Keratinocyte (primary cell): ENCODE data around the gene RNPS1. TPM values are rescaled to one million over a fixed set of nuclear protein-coding genes. Genes with fewer than 3 reads are reported as not detected.

Source experiments
- DNase-seq: peaks from one replicate; pipeline ENCODE4 v3.0.0-alpha.2; 2011; ENCODE audit warnings: low read depth, missing footprints, low spot score
- FAIRE-seq: peaks from 2 replicates; lab custom pipeline; 2011; peaks lifted over from hg19 to GRCh38; lab: Jason Lieb, UNC
- H2AFZ ChIP-seq: 2 replicates; pipeline ENCODE4 v1.6.0; 2012; ENCODE audit warnings: low read length, control low read depth, inconsistent platforms; ENCODE audit not compliant: control insufficient read depth
- H3K27ac ChIP-seq: 2 replicates; pipeline ENCODE4 v1.5.1; 2011; ENCODE audit warnings: low read length; ENCODE audit not compliant: control insufficient read depth, insufficient read depth
- H3K27me3 ChIP-seq: 3 replicates; pipeline ENCODE4 v1.6.0; 2011; ENCODE audit warnings: low read length; ENCODE audit not compliant: control insufficient read depth, insufficient read depth; ENCODE audit errors: extremely low read depth
- H3K36me3 ChIP-seq, 2 experiments: 2 replicates in 1 of 2; 3 replicates in 1 of 2; pipeline ENCODE4 v1.5.1; 2011; ENCODE audit warnings: low read length in 2 of 2, mild to moderate bottlenecking in 1 of 2; ENCODE audit not compliant: control insufficient read depth in 2 of 2, insufficient read depth in 2 of 2; ENCODE audit errors: extremely low read depth in 1 of 2
- H3K4me1 ChIP-seq: 3 replicates; pipeline ENCODE4 v1.5.1; 2011; ENCODE audit warnings: low read length; ENCODE audit not compliant: control insufficient read depth, insufficient read depth; ENCODE audit errors: extremely low read depth
- H3K4me2 ChIP-seq: 3 replicates; pipeline ENCODE4 v1.6.0; 2011; ENCODE audit warnings: low read depth, low read length; ENCODE audit not compliant: control insufficient read depth, insufficient read depth; ENCODE audit errors: extremely low read depth
- H3K4me3 ChIP-seq, 3 experiments: fragments of 200-600 bp in 1 of 3; sonication (generic) in 1 of 3; 2 replicates in 2 of 3; 3 replicates in 1 of 3; pipeline ENCODE4 v1.5.1; 2011 to 2016; ENCODE audit warnings: low read length in 3 of 3, mild to moderate bottlenecking in 3 of 3, control low read depth in 2 of 3, inconsistent platforms in 1 of 3, low read depth in 1 of 3, mixed read lengths in 1 of 3, mixed run types in 1 of 3, moderate library complexity in 1 of 3; ENCODE audit not compliant: control insufficient read depth in 2 of 3, insufficient read depth in 2 of 3; ENCODE audit errors: extremely low read depth in 1 of 3
- H3K79me2 ChIP-seq: 2 replicates; pipeline ENCODE4 v1.6.0; 2012; ENCODE audit warnings: low read length; ENCODE audit not compliant: control insufficient read depth, insufficient read depth
- H3K9ac ChIP-seq: 3 replicates; pipeline ENCODE4 v1.6.0; 2011; ENCODE audit warnings: low read length; ENCODE audit not compliant: control insufficient read depth, insufficient read depth; ENCODE audit errors: extremely low read depth
- H3K9me1 ChIP-seq: 3 replicates; pipeline ENCODE4 v1.6.0; 2011; ENCODE audit warnings: low read length; ENCODE audit not compliant: control insufficient read depth, insufficient read depth; ENCODE audit errors: extremely low read depth
- H3K9me3 ChIP-seq: 2 replicates; pipeline ENCODE4 v1.5.1; 2012; ENCODE audit warnings: low read depth, low read length; ENCODE audit not compliant: control insufficient read depth
- H4K20me1 ChIP-seq: 3 replicates; pipeline ENCODE4 v1.6.0; 2011; ENCODE audit warnings: low read length; ENCODE audit not compliant: control insufficient read depth, insufficient read depth; ENCODE audit errors: extremely low read depth
- EZH2 ChIP-seq: IDR thresholded peaks from one replicate; pipeline ENCODE4 v1.6.1; 2012; ENCODE audit warnings: inconsistent platforms, mild to moderate bottlenecking, low read length, moderate library complexity
- dilution Hi-C: fragments of 300-500 bp; cut with MboI; formaldehyde crosslinking; loops from one replicate; pipeline ENCODE4 v1.7.0; 2020; ENCODE audit warnings: low sequenced_read_pairs; ENCODE audit not compliant: extremely low pct_ligation_motif_present
- polyA plus RNA-seq, 5 experiments: library from polyadenylated mRNA; depleted of rRNA in 3 of 5; stranded (reverse) in 3 of 5; stranded (forward) in 1 of 5; unstranded in 1 of 5; fragments of >200 nt; gene quantifications; 1 replicate in 1 of 5; 2 replicates in 3 of 5; 3 replicates in 1 of 5; pipeline versions ENCODE4 v1.2.1 to v1.2.3, GENCODE V29; 2011 to 2012; ENCODE audit warnings: missing spikeins in 2 of 5, low read depth in 1 of 5, low replicate concordance in 1 of 5
- TF ChIP-seq, protein P1 (sequence below), 3 experiments: IDR thresholded peaks in 1 of 3; conservative IDR thresholded peaks in 1 of 3; optimal IDR thresholded peaks in 1 of 3; 2 replicates in 2 of 3; 3 replicates in 1 of 3; pipeline versions ENCODE3 to v1.5.1; 2011; ENCODE audit warnings: low read length in 3 of 3, mild to moderate bottlenecking in 3 of 3, moderate library complexity in 2 of 3, control low read depth in 1 of 3, inconsistent platforms in 1 of 3; ENCODE audit not compliant: insufficient read depth in 2 of 3; ENCODE audit errors: extremely low read depth in 1 of 3

Gene RNPS1
- polyA plus RNA-seq, 1 donor (not counting 4 experiments of a cell fraction or from before 2014, with no cell fraction given): 89.4 TPM

DNA sequence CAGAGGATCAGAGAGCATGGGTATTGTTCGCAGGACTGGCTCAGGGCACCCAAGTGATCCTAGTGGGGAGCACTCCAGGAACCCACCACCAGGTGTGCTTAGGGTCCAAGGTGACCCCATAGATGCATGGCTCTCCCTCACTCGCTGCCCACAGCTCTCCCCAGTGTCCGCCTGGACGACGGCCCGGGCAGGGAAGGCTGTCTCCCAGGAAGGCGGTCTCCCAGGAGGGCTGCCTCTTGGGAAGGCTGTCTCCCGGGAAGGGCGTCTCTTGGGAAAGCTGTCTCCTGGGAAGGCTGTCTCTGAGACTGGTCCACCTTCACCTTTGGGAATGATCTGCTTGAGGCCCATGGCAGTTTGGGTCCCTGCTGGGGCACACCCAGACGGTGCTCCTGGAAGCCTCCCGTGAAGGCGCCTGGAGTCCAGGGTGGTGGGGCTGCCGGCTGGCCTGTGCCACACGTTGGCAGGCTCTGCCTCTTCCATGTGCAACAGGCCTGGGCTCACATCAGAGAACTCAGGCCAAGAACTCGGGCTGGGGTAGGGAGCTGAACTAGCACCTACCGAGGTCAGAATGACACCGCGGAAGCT lies 21.5 kb downstream of the RNPS1 start:
- Histone ChIP-seq H3K4me2 (no peak overlapping the region), H3K9ac (no peak overlapping the region), H3K4me3 (no peak overlapping the region), H3K27ac (no peak overlapping the region), H3K36me3 (peaks cover 18 to 27% of the 10 kb centered on the region in 2 experiments), H3K27me3 (no peaks in the 10 kb centered on the region), H4K20me1 (no peaks in the 10 kb centered on the region), H3K4me1 (peaks cover 10% of the 10 kb centered on the region), H3K9me3 (no peaks in the 10 kb centered on the region), H2AFZ (no peak overlapping the region), H3K9me1 (no peaks in the 10 kb centered on the region), H3K79me2 (peaks cover 11% of the 10 kb centered on the region)
- no peak for DNase-seq
- no peak for FAIRE-seq
- dilution Hi-C loops: no loop called here
- no peak for TF ChIP-seq EZH2
- TF ChIP-seq, protein P1, sequence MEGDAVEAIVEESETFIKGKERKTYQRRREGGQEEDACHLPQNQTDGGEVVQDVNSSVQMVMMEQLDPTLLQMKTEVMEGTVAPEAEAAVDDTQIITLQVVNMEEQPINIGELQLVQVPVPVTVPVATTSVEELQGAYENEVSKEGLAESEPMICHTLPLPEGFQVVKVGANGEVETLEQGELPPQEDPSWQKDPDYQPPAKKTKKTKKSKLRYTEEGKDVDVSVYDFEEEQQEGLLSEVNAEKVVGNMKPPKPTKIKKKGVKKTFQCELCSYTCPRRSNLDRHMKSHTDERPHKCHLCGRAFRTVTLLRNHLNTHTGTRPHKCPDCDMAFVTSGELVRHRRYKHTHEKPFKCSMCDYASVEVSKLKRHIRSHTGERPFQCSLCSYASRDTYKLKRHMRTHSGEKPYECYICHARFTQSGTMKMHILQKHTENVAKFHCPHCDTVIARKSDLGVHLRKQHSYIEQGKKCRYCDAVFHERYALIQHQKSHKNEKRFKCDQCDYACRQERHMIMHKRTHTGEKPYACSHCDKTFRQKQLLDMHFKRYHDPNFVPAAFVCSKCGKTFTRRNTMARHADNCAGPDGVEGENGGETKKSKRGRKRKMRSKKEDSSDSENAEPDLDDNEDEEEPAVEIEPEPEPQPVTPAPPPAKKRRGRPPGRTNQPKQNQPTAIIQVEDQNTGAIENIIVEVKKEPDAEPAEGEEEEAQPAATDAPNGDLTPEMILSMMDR (optimal IDR thresholded peaks at IDR 0.05 in 1 of 3, IDR thresholded peaks at IDR 0.05 in 1 of 3, conservative IDR thresholded peaks at IDR 0.05 in 1 of 3; ENCODE audit: extremely low read depth in 1 of 3, insufficient read depth in 2 of 3, low read length in 3 of 3): no peak

GRCh38 chr16:2244926-2245795 lies 22.8 kb downstream of the RNPS1 start:
- no peak for FAIRE-seq
- dilution Hi-C loops: no loop called here
- no peak overlapping the region for H2AFZ ChIP-seq
- no peak overlapping the region for H3K27ac ChIP-seq
- TF ChIP-seq EZH2: no peak
- TF ChIP-seq, protein P1 (optimal IDR thresholded peaks at IDR 0.05 in 1 of 3, IDR thresholded peaks at IDR 0.05 in 1 of 3, conservative IDR thresholded peaks at IDR 0.05 in 1 of 3; ENCODE audit: extremely low read depth in 1 of 3, insufficient read depth in 2 of 3, low read length in 3 of 3): no peak
- no peaks in the 10 kb centered on the region for H3K27me3 ChIP-seq
- no peaks in the 10 kb centered on the region for H3K9me3 ChIP-seq
- H4K20me1 ChIP-seq: no peaks in the 10 kb centered on the region
- peaks cover 18 to 27% of the 10 kb centered on the region in 2 experiments for H3K36me3 ChIP-seq
- H3K79me2 ChIP-seq: peaks cover 8% of the 10 kb centered on the region
- no peak overlapping the region for H3K9ac ChIP-seq
- DNase-seq: no peak
- H3K9me1 ChIP-seq: no peaks in the 10 kb centered on the region
- no peak overlapping the region for H3K4me2 ChIP-seq
- H3K4me1 ChIP-seq: peaks cover 6% of the 10 kb centered on the region
- no peak overlapping the region for H3K4me3 ChIP-seq
